ENCODE data around the gene PITX2.

- TF ChIP-seq HDAC2 (IDR thresholded peaks at IDR 0.05) (no peak), POLR2AphosphoS2 (conservative IDR thresholded peaks at IDR 0.05; ENCODE audit: low read length) (no peak), EP300 (IDR thresholded peaks at IDR 0.05) (no peak), ZFP36 (IDR thresholded peaks at IDR 0.05; ENCODE audit: borderline replicate concordance, partially characterized antibody) (no peak), MAX (IDR thresholded peaks at IDR 0.05) (no peak), CTCF (IDR thresholded peaks at IDR 0.05) (no peak), POLR2A (IDR thresholded peaks at IDR 0.05; ENCODE audit: low read length) (no peak), NR3C1 (IDR thresholded peaks at IDR 0.05) (no peak), JUN (IDR thresholded peaks at IDR 0.05) (no peak)
Measured at GRCh38 chr4:110666030-110666429, 43.2 kb upstream of the PITX2 start.

All from A549 (cell line).